Bronchial epithelial cell (primary cell): Measurements from ENCODE around the gene NAB1. TPM values are rescaled to one million over a fixed set of nuclear protein-coding genes. Genes with fewer than 3 reads are reported as not detected.
A peak's percentile ranks its signal among the peaks of the same experiment; 100 is the strongest.

Experiments
- DNase-seq: peaks from one replicate; pipeline ENCODE4 v3.0.0-alpha.2; 2010; ENCODE audit warnings: low read depth
- FAIRE-seq: peaks from 2 replicates; lab custom pipeline; 2011; peaks lifted over from hg19 to GRCh38; lab: Jason Lieb, UNC
- H3K27me3 ChIP-seq: 2 replicates; pipeline ENCODE4 v1.5.1; 2011; ENCODE audit warnings: low read length; ENCODE audit not compliant: control insufficient read depth, insufficient read depth
- H3K36me3 ChIP-seq: 2 replicates; pipeline ENCODE4 v1.5.1; 2011; ENCODE audit warnings: low read length; ENCODE audit not compliant: control insufficient read depth, insufficient read depth
- H3K4me3 ChIP-seq: 2 replicates; pipeline ENCODE4 v1.5.1; 2011; ENCODE audit warnings: mild to moderate bottlenecking, low read depth, low read length, control low read depth
- total RNA-seq: library from RNA; depleted of rRNA; stranded (reverse); fragments of >200 nt; gene quantifications from 2 replicates; pipeline ENCODE4 v1.2.1, GENCODE V29; 2014
- TF ChIP-seq, protein P1 (sequence below): IDR thresholded peaks from 2 replicates; pipeline ENCODE4 v1.5.1; 2011; ENCODE audit warnings: mild to moderate bottlenecking, moderate library complexity, low read length, control low read depth, inconsistent platforms; ENCODE audit not compliant: insufficient read depth, severe bottlenecking

The NAB1 gene
- total RNA-seq, 1 donor from 2014 or later = 92.4 TPM

DNA sequence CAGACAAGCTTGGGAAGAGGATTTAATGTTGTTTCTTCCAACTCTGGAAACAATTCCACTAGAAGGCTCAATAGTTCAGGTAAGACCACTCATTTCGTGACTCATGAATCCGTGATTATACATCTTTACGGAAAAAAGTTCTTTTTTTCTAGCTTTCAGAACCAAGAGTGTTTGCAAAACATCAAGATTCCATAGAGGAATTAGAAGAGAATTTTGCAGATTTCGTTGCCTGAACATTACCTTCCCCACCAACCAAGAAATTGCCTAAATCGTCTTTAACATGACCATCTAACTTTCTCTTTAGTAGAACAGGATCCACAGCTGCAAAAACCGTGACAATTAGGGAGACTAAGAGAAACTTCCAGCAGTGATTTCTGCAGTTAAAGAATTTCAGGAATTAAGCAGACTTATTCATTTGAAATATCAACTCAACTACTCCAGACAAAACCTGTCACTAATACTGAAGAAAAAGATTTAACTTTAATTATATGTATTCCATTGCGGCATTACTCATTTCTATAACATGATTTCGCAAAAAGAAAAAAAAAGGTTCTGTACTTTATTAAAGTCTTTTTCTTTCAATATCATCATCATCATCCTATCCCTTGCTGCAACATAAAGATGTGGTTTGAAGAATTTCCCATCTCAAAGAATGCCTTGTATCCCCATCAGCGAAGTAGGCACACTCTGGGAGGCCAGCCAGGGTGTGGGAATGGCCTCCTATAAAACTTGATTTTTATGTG lies 1.9 kb upstream of the NAB1 start:
- DNase-seq = no peak
- Histone ChIP-seq H3K36me3 (no peaks in the 10 kb centered on the region), H3K4me3 (no peak overlapping the region), H3K27me3 (no peaks in the 10 kb centered on the region)
- TF ChIP-seq, protein P1, sequence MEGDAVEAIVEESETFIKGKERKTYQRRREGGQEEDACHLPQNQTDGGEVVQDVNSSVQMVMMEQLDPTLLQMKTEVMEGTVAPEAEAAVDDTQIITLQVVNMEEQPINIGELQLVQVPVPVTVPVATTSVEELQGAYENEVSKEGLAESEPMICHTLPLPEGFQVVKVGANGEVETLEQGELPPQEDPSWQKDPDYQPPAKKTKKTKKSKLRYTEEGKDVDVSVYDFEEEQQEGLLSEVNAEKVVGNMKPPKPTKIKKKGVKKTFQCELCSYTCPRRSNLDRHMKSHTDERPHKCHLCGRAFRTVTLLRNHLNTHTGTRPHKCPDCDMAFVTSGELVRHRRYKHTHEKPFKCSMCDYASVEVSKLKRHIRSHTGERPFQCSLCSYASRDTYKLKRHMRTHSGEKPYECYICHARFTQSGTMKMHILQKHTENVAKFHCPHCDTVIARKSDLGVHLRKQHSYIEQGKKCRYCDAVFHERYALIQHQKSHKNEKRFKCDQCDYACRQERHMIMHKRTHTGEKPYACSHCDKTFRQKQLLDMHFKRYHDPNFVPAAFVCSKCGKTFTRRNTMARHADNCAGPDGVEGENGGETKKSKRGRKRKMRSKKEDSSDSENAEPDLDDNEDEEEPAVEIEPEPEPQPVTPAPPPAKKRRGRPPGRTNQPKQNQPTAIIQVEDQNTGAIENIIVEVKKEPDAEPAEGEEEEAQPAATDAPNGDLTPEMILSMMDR = no peak
- FAIRE-seq = no peak

DNA sequence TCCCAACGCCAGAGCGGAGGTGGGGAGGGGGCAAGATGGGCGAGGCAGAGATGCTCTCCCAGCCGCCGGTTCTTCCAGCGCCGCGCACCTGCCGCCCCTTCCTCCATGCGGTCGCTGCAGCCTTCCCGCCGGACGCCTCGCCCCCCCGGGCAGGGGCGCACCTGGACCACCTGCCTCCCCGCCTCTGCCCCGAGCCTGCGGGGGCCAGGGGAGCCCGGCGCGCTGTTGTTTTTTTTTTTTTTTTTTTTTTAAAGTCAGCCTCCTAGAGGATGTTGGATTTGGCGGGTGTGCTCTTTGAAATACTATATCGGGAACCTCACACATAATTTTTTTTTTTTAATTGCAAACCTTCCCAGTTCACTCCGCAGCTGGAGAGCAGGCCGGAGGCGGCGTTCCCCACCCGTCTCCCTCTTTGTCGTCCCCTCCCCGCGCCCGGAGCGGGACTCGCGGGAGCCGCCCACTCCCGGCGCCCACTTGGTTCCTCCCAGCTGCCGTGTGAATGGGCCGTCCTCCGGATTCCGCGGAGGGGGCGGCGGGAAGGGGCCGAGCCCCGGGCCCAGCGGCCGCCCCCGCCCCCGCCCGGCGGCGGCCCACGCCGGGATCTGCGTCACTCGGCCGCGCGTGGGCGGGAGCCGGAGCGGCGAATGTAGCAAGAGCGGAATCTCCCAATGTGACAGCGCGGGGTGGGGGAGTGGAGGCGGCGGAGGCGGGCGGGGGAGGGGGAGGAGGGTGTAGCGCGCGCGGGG lies 421 bp upstream of the NAB1 start:
- DNase-seq (peak; percentile 59), FAIRE-seq (no peak)
- Histone ChIP-seq H3K27me3 (no peaks in the 10 kb centered on the region), H3K4me3 (peak overlapping the region; percentile 93), H3K36me3 (no peaks in the 10 kb centered on the region)
- TF ChIP-seq, protein P1 = no peak

DNA sequence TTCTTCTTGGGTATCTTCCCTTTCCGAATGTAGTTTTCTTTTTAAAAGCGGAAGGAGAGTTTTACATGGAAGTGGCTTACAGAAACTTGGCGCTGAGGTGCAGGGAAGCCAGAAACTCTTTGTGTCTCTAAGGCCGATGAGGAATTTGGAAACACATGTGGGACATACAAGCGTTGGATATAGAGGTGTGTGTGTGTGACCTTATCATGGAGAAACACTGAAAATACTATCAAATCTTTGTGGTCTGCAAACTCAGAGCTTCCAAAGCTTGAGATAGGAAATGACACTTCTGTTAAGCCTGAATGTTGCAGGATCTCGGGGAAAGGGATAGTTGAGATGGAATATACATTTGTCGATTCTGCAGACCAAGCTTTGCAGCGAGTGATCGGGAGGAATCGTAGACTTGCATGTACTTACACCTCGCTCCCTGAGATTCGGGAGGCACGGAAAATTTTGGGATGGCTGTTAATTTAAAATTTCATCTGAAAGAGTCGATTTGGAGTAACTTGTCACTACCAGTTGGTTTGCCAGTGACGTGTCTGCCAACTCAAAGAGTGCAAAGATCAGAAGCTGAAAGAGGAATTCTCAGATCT lies 1.0 kb downstream of the NAB1 start:
- peak; percentile 36 for DNase-seq
- Histone ChIP-seq H3K4me3 (peak overlapping the region; percentile 93), H3K27me3 (no peaks in the 10 kb centered on the region), H3K36me3 (no peaks in the 10 kb centered on the region)
- TF ChIP-seq, protein P1 = no peak
- no peak for FAIRE-seq

DNA sequence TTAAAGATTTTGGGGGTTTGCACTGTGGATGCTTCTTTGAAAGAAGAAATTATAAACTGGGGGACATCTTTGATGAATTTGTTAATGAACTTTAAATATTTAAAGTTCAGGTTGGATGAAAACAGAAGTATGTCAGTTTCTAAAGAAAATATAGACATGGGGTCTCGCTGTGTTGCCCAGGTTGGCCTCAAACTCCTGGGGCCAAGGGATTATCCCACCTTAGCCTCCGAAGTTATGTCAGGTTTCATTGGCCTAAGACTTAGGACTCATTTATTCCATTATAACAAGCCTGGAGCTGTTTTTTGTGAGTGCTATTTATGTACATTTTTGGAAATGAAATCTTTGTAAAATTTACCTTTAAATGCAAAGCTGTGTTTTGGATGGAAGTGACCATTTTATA lies 2.5 kb downstream of the NAB1 start:
- TF ChIP-seq, protein P1 = no peak
- Histone ChIP-seq H3K4me3 (no peak overlapping the region), H3K27me3 (no peaks in the 10 kb centered on the region), H3K36me3 (no peaks in the 10 kb centered on the region)
- no peak for DNase-seq
- FAIRE-seq = no peak

DNA sequence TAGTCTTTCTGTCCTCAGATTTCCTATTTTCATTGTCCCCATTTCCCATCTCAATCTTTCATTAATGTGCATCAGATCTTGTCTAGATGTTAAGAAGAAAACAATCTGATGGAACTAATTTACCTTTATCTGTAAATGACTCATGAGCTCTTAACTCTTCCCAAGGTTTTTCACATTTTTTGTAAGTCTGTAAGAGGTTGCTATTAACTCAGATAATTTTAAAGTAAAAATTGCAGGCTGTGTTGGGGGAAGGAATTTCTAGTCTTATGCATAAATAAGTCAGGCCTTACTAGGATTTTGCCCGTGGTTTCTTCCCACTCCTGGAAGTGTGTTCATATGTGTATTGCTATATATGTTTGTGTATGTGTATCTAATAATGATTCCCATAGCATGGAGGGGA lies 4.3 kb downstream of the NAB1 start:
- Histone ChIP-seq H3K36me3 (no peaks in the 10 kb centered on the region), H3K4me3 (no peak overlapping the region), H3K27me3 (no peaks in the 10 kb centered on the region)
- no peak for DNase-seq
- FAIRE-seq = no peak
- TF ChIP-seq, protein P1 = no peak
